GM18868 (cell line): ENCODE data around the gene PHEX.
"Not testable (repeated sequence)": the region's sequence is repeated elsewhere in the genome, so short reads cannot be mapped to it uniquely, and the experiment has no call there.

Source experiments
- ATAC-seq: cut with Tn5 transposase; IDR thresholded peaks from one replicate; pipeline ENCODE4 v1.9.1; 2021; ENCODE audit warnings: mild to moderate bottlenecking, moderate library complexity; ENCODE audit not compliant: unreplicated experiment

The PHEX gene

GRCh38 chrX:22220941-22221340, 188.8 kb downstream of the PHEX start:
- ATAC-seq, result no peak

GRCh38 chrX:22234380-22234779, 202.3 kb downstream of the PHEX start:
- no peak for ATAC-seq

DNA sequence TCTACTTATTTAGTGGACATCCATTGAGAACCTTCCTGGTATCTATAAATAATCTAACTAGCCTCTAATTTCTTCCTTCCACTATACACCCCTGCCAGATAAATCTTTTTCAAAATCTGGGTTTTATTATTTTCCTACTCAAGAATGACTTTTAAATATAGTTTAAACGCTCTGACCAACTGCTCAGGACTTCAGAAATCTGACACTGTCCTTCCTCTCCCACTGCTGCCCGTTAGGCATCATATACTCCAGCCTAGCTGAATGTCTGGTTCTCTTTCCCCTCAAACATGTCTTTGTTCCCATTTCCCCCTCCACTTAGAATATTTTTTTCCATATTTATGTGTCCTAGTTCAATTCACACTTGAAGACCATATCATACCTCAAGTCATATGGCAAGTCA, 205.4 kb downstream of the PHEX start:
- ATAC-seq, result no peak

GRCh38 chrX:22246620-22247019, 214.5 kb downstream of the PHEX start:
- no peak for ATAC-seq

DNA sequence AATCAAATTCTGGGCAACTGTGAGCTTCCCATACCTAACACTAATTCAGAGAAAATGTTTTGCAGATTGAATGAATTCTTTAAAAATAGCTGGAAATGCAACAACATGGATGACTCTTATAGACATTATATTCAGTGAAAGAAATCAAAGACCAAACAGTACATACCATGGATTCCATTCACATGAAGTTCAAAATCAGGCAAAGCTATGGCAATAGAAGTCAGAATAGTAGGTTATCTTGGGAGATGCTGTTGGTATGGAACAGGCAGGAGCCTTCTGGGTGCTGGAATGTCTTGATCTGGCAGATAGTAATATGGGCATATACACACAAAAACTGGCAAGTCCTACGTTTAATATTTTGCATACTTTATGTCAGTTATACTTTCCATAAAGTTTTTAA, 215.0 kb downstream of the PHEX start:
- no peak for ATAC-seq

GRCh38 chrX:22248401-22248800, 216.3 kb downstream of the PHEX start:
- no peak for ATAC-seq

DNA sequence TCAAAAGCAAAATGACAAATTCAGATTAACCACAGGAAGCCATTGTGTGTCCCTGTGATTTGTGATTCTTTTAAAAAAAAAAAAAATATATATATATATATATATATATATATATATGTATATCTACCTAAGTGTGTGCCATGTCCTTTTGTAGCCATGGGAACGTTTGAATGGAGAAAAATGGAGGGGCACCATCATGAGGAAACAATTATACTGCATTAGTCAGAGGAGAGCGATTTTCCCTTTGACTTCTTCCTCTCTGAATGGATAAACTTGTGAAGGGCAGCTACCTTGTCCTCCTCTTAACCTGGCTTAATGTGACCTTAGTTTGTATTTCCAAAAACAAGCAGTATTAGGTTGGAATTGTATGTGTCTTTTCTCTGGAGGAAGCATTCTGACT, 217.2 kb downstream of the PHEX start:
- ATAC-seq, result no peak

DNA sequence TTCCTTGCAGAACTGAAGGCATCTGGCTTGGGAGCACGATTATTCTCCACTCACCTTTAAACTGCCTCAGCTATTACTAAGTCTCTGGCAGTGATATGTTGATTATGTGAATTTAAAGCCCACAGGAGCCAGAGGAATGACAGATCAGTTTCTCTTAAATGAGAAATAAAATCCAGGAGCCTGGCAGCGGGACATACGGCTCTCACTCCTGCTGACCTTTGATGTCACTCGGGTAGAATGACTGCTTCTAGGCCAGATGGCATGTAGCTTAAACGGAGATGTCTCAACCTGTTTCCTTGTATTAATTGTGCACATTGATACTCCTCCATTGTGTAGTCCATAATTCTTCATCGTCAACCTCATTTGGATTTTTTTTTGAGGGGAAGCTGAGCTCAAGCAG, 236.6 kb downstream of the PHEX start:
- no peak for ATAC-seq

GRCh38 chrX:22272613-22273012, 240.5 kb downstream of the PHEX start, which contains the start of gene CBLL2:
CBLL2 (plus strand) TSS chrX:22272913; CDS start chrX:22272992, 79 bp downstream.
- no peak for ATAC-seq

GRCh38 chrX:22273714-22274317, 241.7 kb downstream of the PHEX start:
- ATAC-seq, result no peak

DNA sequence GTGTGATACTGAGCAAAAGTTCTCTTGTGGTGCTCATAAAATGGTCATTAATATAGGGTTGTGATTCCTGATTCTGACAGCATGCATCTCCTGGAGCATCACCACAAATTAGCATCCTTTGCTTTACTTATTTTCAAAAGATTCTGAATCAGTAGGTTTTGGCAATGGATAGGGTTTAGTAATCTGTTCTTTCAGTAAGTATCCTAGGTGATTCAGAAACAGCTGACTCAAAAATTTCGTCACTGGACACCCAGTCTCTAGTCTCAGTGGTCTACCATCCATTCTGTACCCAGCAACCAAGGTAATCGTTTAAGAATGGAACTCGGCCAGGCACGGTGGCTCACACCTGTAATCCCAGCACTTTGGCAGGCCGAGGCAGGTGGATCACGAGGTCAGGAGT, 244.7 kb downstream of the PHEX start:
- ATAC-seq, result no peak

DNA sequence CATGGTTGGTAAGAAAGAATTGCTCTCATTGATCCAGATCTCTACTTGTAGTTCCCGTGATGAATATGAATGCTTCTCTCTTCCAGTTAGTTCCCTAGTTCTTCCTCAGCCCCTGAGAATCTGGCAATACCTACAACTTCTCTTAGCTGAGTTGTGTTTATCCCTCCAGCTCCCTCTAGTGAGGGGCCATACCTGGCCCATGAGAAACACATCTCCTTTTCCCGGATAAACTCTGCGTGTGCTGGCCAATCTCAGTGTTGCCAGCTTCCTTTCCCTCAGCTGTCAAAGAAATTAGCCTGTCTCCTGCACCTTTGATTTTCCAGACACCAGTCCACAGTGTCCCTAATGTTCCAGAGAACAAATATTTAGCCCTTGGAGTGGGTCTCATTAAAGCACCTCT, 246.2 kb downstream of the PHEX start:
- no peak for ATAC-seq

DNA sequence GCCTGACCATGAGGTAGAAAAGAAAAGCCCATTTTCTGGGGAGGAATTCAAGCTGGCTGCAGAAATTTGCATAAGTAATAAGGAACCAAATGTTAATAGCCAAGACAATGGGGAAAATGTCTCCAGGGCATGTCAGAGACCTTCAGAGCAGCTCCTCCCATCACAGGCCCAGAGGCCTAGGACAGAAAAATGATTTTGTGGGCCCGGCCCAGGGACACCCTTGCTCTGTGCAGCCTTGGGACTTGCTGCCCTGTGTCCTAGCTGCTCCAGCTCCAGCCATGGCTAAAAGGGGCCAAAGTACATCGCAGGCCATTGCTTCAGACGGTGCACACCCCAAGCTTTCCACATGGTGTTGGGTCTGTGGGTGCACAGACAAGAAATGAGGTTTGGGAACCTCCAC, 257.1 kb downstream of the PHEX start:
- not testable (repeated sequence) for ATAC-seq

DNA sequence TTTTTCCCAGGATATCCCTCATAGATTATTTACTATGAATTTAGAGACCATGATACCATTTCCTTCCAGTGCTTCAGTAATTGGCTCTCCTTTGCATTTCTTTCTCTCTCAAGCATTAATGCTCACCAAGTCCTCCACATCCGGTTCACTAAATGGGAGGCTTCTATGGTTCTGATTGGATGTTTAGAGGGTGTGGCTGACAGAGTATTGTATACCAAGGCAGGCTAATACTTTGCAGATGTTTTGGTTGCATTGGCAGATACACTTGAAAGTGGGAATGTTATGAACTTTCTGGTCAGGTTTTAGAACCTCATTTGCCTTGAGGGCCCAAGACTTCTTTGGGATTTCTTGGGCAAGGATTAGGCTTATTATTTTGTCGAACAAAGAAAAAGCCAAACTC, 264.7 kb downstream of the PHEX start:
- ATAC-seq, result no peak

DNA sequence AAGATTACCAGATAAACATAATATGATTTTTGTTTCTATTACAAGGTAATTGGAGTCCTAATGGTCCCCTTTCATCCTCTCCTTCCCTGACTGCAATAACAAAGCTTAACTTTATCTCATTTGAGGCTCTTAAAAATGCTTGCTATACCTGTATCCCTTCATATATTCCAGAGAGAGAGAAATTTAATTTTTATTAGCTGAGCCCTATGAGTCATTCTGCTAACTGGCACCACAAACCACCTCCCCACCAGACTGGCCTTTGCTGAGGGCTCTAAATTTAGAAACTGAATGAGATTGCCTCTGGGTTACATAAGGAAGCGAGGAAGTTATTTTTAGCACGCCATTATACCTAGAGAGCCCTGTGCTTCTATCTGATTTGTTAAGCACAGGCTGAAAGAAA, 268.0 kb downstream of the PHEX start:
- ATAC-seq, result peak; percentile 97
